ENCODE data around the gene PKM. TPM values are rescaled to one million over a fixed set of nuclear protein-coding genes. Genes with fewer than 3 reads are reported as not detected.

Gene PKM
- total and polyA plus RNA-seq, 2 experiments from 2014 or later: 2,427 to 2,534 TPM

DNA sequence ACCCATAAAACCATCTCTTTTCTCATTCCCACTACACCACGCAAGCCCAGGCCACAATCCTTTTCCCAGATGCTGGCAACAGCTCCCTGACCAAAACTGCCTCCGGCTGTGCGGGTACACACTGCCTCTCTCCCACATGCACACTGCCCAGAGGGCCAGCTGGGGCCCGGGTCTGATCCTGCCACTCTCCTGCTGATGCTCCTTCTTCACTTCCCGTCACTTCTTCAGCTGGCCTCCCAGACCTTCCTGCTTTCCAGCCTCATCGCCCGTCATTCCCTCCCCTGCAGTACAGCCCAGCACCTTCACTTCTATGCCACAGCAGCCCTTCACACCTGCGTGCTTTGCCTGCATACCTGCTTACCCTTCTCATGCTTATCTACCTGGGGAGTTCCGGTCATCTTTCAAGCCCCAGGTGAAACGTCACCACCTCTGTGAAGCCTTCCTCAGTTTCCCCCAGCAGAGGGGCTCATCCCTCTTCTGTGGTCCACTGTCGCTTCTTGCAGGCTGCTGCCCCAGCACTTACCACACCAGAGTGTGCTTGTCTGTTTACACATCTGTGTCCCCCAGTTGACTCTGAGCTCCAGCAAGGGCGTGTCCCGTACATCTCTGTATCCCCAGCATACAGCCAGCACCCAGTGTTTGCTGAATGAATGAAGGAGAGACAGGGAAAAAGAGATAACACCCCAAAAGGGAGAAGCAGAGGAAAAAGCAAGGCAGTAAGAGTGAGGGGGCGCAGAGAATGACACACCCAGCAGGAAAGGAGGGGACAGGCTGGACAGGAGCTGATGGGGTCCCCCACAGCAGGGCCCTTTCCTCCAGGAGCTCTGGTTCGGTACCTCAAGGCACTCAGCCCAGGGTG is 55.6 kb downstream of the PKM start:
- Histone ChIP-seq H3K36me3 (ENCODE audit: low read depth) (no peaks in the 10 kb centered on the region), H3K9me2 (ENCODE audit: insufficient read depth) (no peaks in the 10 kb centered on the region), H3K4me2 (ENCODE audit: unreplicated experiment) (no peak overlapping the region), H2AFZ (no peak overlapping the region), H3K27me3 (replicated peaks; ENCODE audit: insufficient read depth) (peaks cover 22% of the 10 kb centered on the region; the same call in 1 of the 2 replicates), H4K20me1 (ENCODE audit: insufficient read depth) (no peaks in the 10 kb centered on the region), H3K4me1 (ENCODE audit: insufficient read depth) (no peaks in the 10 kb centered on the region), H3K79me2 (ENCODE audit: insufficient read depth) (no peaks in the 10 kb centered on the region), H3F3A (ENCODE audit: insufficient read depth) (no peaks in the 10 kb centered on the region), H3K9me3 (ENCODE audit: low read depth) (no peaks in the 10 kb centered on the region), H3K4me3 (no peak overlapping the region), H3K27ac (no peak overlapping the region), H3K9ac (no peak overlapping the region)
- WGBS, 2 experiments (ENCODE audit: low coverage in 1 of 2, low lambda C conversion rate in 2 of 2, missing lambda C conversion rate in 2 of 2): 72 to 74% methylated on average over 15 of the region's 15 CpGs
- no peak for DNase-seq
- TF ChIP-seq EZH2 (IDR thresholded peaks at IDR 0.05; ENCODE audit: insufficient read depth, poor library complexity, severe bottlenecking): no peak
- no peak for TF ChIP-seq EZH2phosphoT487 (IDR thresholded peaks at IDR 0.05; ENCODE audit: insufficient read depth, low read depth)
- in situ Hi-C loops (cut with MboI): no loop called here

- no peak for DNase-seq
- 47 to 54% methylated on average over 5 of the region's 5 CpGs for WGBS, 2 experiments (ENCODE audit: low coverage in 1 of 2, low lambda C conversion rate in 2 of 2, missing lambda C conversion rate in 2 of 2)
- in situ Hi-C loops (cut with MboI): loop anchor here (25.0 kb wide), 1 partner anchor 712 kb away; no protein-coding TSS in a partner anchor
These were observed 56.3 kb downstream of the PKM start for GRCh38 chr15:72174551-72175165.

DNA sequence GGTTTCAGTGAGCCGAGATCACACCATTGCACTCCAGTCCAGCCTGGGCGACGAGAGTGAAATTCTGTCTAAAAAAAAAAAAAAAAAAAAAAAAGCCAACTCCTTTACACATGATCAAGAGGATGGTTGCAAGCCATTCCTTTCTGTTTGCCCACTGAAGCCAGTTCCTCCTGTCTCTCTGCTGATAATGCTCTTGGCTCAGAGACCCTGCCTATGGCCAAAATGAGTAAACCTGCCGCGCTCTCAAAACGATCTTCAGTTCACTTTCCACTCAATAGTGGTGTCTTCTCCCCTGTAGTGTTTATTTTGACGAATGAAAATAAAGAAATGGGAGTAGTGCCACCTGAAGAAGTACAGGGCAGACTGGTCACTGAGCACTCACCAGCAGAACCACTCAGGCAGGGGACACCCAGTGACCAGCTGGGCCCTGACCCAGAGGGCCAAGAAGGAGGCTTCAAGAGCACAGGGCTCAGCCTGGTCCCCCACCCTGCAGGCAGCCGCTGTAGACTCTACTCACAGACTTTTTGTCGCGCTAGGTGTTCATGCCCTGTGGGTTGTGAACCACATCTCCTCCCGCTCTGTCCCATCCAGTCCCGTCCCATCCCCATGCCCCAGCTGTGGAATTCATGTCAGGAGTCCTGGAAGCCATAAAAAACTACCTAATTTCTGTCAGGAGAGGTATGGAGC is 57.0 kb downstream of the PKM start:
- Histone ChIP-seq H4K20me1 (ENCODE audit: insufficient read depth) (no peaks in the 10 kb centered on the region), H3K4me3 (no peak overlapping the region), H3K27ac (no peak overlapping the region), H3K4me1 (ENCODE audit: insufficient read depth) (no peaks in the 10 kb centered on the region), H3K9me3 (ENCODE audit: low read depth) (no peaks in the 10 kb centered on the region), H3K36me3 (ENCODE audit: low read depth) (no peaks in the 10 kb centered on the region), H2AFZ (no peak overlapping the region), H3K79me2 (ENCODE audit: insufficient read depth) (no peaks in the 10 kb centered on the region), H3K9ac (no peak overlapping the region), H3F3A (ENCODE audit: insufficient read depth) (no peaks in the 10 kb centered on the region), H3K9me2 (ENCODE audit: insufficient read depth) (no peaks in the 10 kb centered on the region), H3K4me2 (ENCODE audit: unreplicated experiment) (no peak overlapping the region), H3K27me3 (replicated peaks; ENCODE audit: insufficient read depth) (peaks cover 22% of the 10 kb centered on the region; the same call in 1 of the 2 replicates)
- WGBS, 2 experiments (ENCODE audit: low coverage in 1 of 2, low lambda C conversion rate in 2 of 2, missing lambda C conversion rate in 2 of 2): 79 to 81% methylated on average over 12 of the region's 12 CpGs
- no peak for DNase-seq
- TF ChIP-seq EZH2 (IDR thresholded peaks at IDR 0.05; ENCODE audit: insufficient read depth, poor library complexity, severe bottlenecking) (no peak), EZH2phosphoT487 (IDR thresholded peaks at IDR 0.05; ENCODE audit: insufficient read depth, low read depth) (no peak)
- in situ Hi-C loops (cut with MboI): loop anchor here (25.0 kb wide), 1 partner anchor 712 kb away; no protein-coding TSS in a partner anchor

More at GRCh38 chr15:72174551-72175165, 56.3 kb downstream of the PKM start:
- Histone ChIP-seq H3K79me2 (ENCODE audit: insufficient read depth) (no peaks in the 10 kb centered on the region), H3K27me3 (replicated peaks; ENCODE audit: insufficient read depth) (peaks cover 22% of the 10 kb centered on the region; the same call in 1 of the 2 replicates), H3K9ac (no peak overlapping the region), H3K4me1 (ENCODE audit: insufficient read depth) (no peaks in the 10 kb centered on the region), H3K4me2 (ENCODE audit: unreplicated experiment) (no peak overlapping the region), H3K36me3 (ENCODE audit: low read depth) (no peaks in the 10 kb centered on the region), H3K9me3 (ENCODE audit: low read depth) (no peaks in the 10 kb centered on the region), H3K27ac (no peak overlapping the region), H3K4me3 (no peak overlapping the region), H4K20me1 (ENCODE audit: insufficient read depth) (no peaks in the 10 kb centered on the region), H3F3A (ENCODE audit: insufficient read depth) (no peaks in the 10 kb centered on the region), H3K9me2 (ENCODE audit: insufficient read depth) (no peaks in the 10 kb centered on the region), H2AFZ (no peak overlapping the region)
- TF ChIP-seq EZH2 (IDR thresholded peaks at IDR 0.05; ENCODE audit: insufficient read depth, poor library complexity, severe bottlenecking) (no peak), EZH2phosphoT487 (IDR thresholded peaks at IDR 0.05; ENCODE audit: insufficient read depth, low read depth) (no peak)

GRCh38 chr15:72173401-72173800 is 57.6 kb downstream of the PKM start:
- H3F3A ChIP-seq (ENCODE audit: insufficient read depth): no peaks in the 10 kb centered on the region
- no peaks in the 10 kb centered on the region for H4K20me1 ChIP-seq (ENCODE audit: insufficient read depth)
- H3K9ac ChIP-seq: no peak overlapping the region
- no peak for TF ChIP-seq EZH2phosphoT487 (IDR thresholded peaks at IDR 0.05; ENCODE audit: insufficient read depth, low read depth)
- in situ Hi-C loops (cut with MboI): loop anchor here (25.0 kb wide), 1 partner anchor 711 kb away; no protein-coding TSS in a partner anchor
- no peaks in the 10 kb centered on the region for H3K79me2 ChIP-seq (ENCODE audit: insufficient read depth)
- H3K4me2 ChIP-seq (ENCODE audit: unreplicated experiment): no peak overlapping the region
- H3K27me3 ChIP-seq (replicated peaks; ENCODE audit: insufficient read depth): peaks cover 22% of the 10 kb centered on the region; the same call in 1 of the 2 replicates
- H3K9me3 ChIP-seq (ENCODE audit: low read depth): no peaks in the 10 kb centered on the region
- H2AFZ ChIP-seq: no peak overlapping the region
- no peaks in the 10 kb centered on the region for H3K36me3 ChIP-seq (ENCODE audit: low read depth)
- no peak overlapping the region for H3K4me3 ChIP-seq
- no peak for DNase-seq
- no peaks in the 10 kb centered on the region for H3K9me2 ChIP-seq (ENCODE audit: insufficient read depth)
- H3K4me1 ChIP-seq (ENCODE audit: insufficient read depth): no peaks in the 10 kb centered on the region
- H3K27ac ChIP-seq: no peak overlapping the region
- 78 to 83% methylated on average over 6 of the region's 6 CpGs for WGBS, 2 experiments (ENCODE audit: low coverage in 1 of 2, low lambda C conversion rate in 2 of 2, missing lambda C conversion rate in 2 of 2)

Data from GM23248 (cell line).